Right lobe of liver (tissue), 6 donors: Measurements from ENCODE around the gene ARPC5. TPM values are rescaled to one million over a fixed set of nuclear protein-coding genes. Genes with fewer than 3 reads are reported as not detected.
A peak's percentile ranks its signal among the peaks of the same experiment; 100 is the strongest.

Experiments used
- ATAC-seq, 4 donors: fragments of 200-7000 bp; cut with Tn5 transposase; one replicate each; pipeline ENCODE4 v1.9.1; 2020; ENCODE audit warnings: mild to moderate bottlenecking in 4 of 4, moderate library complexity in 4 of 4
- DNase-seq, 3 donors: peaks; one replicate each; pipeline ENCODE4 v3.0.0-alpha.2; 2020
- H3K27ac ChIP-seq, 3 donors: fragments of 200-600 bp; one replicate each; pipeline ENCODE4 v1.8.0; 2022
- H3K27me3 ChIP-seq, 2 donors: fragments of 200-600 bp; one replicate each; pipeline ENCODE4 v1.8.0; 2022
- H3K36me3 ChIP-seq, 4 donors: fragments of 200-600 bp; sonication (generic) in 1 of 4; one replicate each; pipeline versions ENCODE4 v1.5.1 to v1.8.0; 2017 to 2022; ENCODE audit warnings: control low read depth in 1 of 4
- H3K4me1 ChIP-seq, 4 donors: fragments of 200-600 bp; sonication (generic) in 1 of 4; one replicate each; pipeline versions ENCODE4 v1.5.1 to v1.8.0; 2017 to 2022; ENCODE audit warnings: control low read depth in 1 of 4
- H3K4me3 ChIP-seq, 3 donors: fragments of 200-600 bp; one replicate each; pipeline ENCODE4 v1.8.0; 2022
- H3K9me3 ChIP-seq, 4 donors: fragments of 200-600 bp; sonication (generic) in 1 of 4; one replicate each; pipeline versions ENCODE4 v1.5.1 to v1.8.0; 2017 to 2022; ENCODE audit warnings: control low read depth in 1 of 4
- CTCF ChIP-seq, 4 donors: fragments of 200-600 bp in 3 of 4; fragments of 450-650 bp in 1 of 4; IDR thresholded peaks; one replicate each; pipeline versions ENCODE4 v1.5.1 to v1.8.0; 2016 to 2022; ENCODE audit warnings: antibody characterized with exemption in 4 of 4, mild to moderate bottlenecking in 2 of 4
- POLR2A ChIP-seq: fragments of 450-650 bp; IDR thresholded peaks from one replicate; pipeline ENCODE4 v1.6.1; 2017; ENCODE audit warnings: antibody characterized with exemption, mild to moderate bottlenecking
- WGBS: methylation state at CpG from one replicate; pipeline ENCODE4 v1.1.6; 2018; ENCODE audit warnings: low coverage, low lambda C conversion rate; ENCODE audit not compliant: insufficient coverage; ENCODE audit errors: missing lambda C conversion rate; 5-methylcytosine and 5-hydroxymethylcytosine counted together
- intact Hi-C, 2 donors: fragments of 100-400 bp; cut with DNase I; formaldehyde crosslinking; loops; one replicate each; pipeline versions ENCODE4 v1.11.2 to v1.14.1; 2022
- total RNA-seq, 6 experiments: library from RNA; depleted of rRNA in 2 of 6; stranded (reverse); fragments of >200 nt in 2 of 6; fragmentation: NEBNext Ultra II Directional in 3 of 6; extraction: Animal tissue kit (Norgen Biotek cat#: 25700) in 3 of 6; gene quantifications; one replicate each; pipeline versions ENCODE4 v1.1.0 to v1.2.4, GENCODE V29; 2016 to 2023
- donor health status: DM: no; HTN: yes; CAD: no.
- donor health status: DM: no; HTN: no; CAD: no.
- donor health status: DM: no; HTN: no; CAD: no.
- donor health status: DM: no; HTN: yes; CAD: no.
- donor health status: DM: no; HTN: yes; CAD: no.

Gene ARPC5
- total RNA-seq, 6 experiments from 2014 or later: 23.6 to 70.5 (median 41.3) TPM

DNA sequence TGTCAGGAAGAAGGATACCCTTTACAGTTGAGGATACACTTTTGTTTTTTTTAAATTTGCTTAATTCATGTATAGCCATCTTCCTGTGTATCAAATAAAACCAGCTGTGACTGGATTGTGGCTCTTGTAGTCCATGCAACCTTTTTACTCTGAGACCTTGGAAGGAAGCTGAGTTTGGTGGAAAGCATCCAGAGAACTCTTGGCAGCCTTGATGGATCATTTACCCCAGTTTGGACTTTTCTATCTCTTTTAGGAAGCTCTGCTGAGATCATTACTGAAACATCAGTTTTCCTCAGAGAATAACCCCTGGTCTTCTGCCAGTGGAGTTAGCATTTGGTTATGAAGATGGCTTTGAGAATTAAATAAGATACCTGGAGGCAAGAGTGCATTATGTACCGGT lies 38.8 kb upstream of the ARPC5 start:
- TF ChIP-seq POLR2A: no peak
- no peak for TF ChIP-seq CTCF (IDR thresholded peaks at IDR 0.05)
- Histone ChIP-seq H3K36me3 (no peaks in the 10 kb centered on the region), H3K27me3 (no peaks in the 10 kb centered on the region), H3K4me1 (peaks cover 0 to 8% (median 0%) of the 10 kb centered on the region in 4 donors), H3K27ac (no peak overlapping the region), H3K4me3 (no peak overlapping the region), H3K9me3 (no peaks in the 10 kb centered on the region)
- 78% methylated on average over 1 of the region's 1 CpG for WGBS
- intact Hi-C loops: no loop called here
- no peak for DNase-seq
- ATAC-seq: peak; percentile 16 to 55 (median 42)

DNA sequence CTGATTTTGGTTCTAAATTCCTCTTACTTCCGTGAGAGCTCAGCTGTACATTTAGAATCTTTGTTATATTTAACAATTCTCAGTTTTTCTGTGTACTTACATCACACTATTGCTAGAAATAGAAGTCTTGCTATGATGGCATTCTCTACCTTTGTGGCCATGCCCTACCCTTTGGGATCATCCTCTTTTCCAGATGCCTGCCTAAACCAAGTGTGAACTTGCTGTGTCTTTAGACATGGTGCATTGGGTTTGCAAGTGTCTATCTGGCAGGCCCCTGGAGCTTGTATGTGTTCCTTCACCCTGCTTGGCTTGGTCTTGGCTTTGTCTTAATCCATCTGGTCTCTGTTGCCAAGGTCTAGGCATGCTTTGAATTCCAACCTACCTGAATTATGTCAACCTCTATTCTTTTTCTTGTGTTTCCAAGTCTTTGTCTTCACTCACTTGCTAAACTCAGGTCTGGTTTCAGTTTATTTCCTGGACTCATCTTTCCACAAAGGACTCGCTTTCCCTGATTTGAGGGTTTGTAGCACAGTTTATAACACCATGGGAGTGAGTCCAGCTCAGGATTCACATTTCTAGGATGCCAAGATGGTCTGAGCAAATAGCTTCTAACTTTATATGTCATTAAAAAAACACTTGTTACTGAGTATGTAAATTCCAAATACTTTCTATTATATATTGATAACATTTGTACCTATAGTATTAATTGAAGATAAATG lies 38.2 kb upstream of the ARPC5 start:
- H3K4me3 ChIP-seq: no peak overlapping the region
- H3K27me3 ChIP-seq: no peaks in the 10 kb centered on the region
- no peaks in the 10 kb centered on the region for H3K9me3 ChIP-seq
- TF ChIP-seq CTCF (IDR thresholded peaks at IDR 0.05): no peak
- TF ChIP-seq POLR2A: no peak
- 78% methylated on average over 2 of the region's 2 CpGs for WGBS
- H3K4me1 ChIP-seq: peaks cover 0 to 8% (median 0%) of the 10 kb centered on the region in 4 donors
- H3K27ac ChIP-seq: no peak overlapping the region
- no peak for ATAC-seq
- H3K36me3 ChIP-seq: no peaks in the 10 kb centered on the region
- intact Hi-C loops: no loop called here
- no peak for DNase-seq

DNA sequence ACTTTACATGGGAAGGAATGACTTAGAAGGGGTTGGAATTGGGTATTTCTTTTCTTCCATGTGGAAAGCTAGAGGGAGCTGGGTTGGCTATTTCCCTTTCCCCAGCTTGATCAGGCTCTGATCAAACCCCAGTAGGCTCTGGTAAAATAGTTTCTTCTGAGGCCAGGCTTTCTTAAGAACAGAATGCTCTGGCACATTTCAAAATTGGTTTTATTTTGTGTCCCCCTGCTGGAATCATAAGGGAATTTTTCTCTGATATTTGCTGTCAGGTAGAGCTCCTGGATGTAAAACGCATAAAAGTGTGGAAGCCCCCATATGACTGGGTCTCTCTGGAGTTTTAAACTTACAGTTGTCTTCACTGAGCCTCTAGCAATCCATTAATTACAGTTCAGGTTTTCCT lies 34.6 kb upstream of the ARPC5 start:
- Histone ChIP-seq H3K4me3 (no peak overlapping the region), H3K36me3 (no peaks in the 10 kb centered on the region), H3K27ac (no peak overlapping the region), H3K4me1 (no peaks in the 10 kb centered on the region), H3K27me3 (no peaks in the 10 kb centered on the region), H3K9me3 (no peaks in the 10 kb centered on the region)
- DNase-seq (no peak), ATAC-seq (no peak)
- TF ChIP-seq POLR2A (no peak), CTCF (IDR thresholded peaks at IDR 0.05) (no peak)
- whole genome bisulfite sequencing: 100% methylated on average over 1 of the region's 1 CpG
- intact Hi-C loops: no loop called here

DNA sequence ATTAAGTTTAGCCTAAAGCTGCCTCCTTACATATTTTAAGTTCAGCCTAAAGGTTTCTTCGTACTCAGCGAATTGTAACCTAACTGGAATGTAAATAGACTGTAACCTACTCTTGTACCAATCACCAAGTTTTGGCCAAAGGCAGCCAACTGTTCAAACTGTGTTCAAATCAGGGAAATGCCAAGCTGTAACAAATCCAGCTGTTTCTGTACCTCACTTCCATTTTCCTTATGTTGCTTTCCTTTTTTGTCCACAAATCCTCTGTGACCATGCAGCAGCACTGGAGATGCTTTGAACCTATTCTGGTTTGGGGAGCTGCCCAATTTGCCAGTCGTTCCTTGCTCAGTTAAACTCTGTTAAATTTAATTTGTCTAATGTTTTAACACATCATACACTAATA lies 20.8 kb upstream of the ARPC5 start:
- ATAC-seq (no peak), DNase-seq (no peak)
- WGBS: 73% methylated on average over 3 of the region's 3 CpGs
- Histone ChIP-seq H3K27ac (no peak overlapping the region), H3K9me3 (no peaks in the 10 kb centered on the region), H3K4me1 (peaks cover 0 to 5% (median 0%) of the 10 kb centered on the region in 4 donors), H3K36me3 (no peaks in the 10 kb centered on the region), H3K4me3 (no peak overlapping the region), H3K27me3 (no peaks in the 10 kb centered on the region)
- intact Hi-C loops: loop anchor here in 1 of 2 donors (10.0 kb wide), 1 partner anchor 258 kb away; no protein-coding TSS in a partner anchor
- TF ChIP-seq CTCF (IDR thresholded peaks at IDR 0.05): no peak
- no peak for TF ChIP-seq POLR2A
